Measurements from ENCODE around the gene TTC27. TPM values are rescaled to one million over a fixed set of nuclear protein-coding genes. Genes with fewer than 3 reads are reported as not detected.

TTC27 gene
- total RNA-seq, 1 experiment from 2014 or later, result 11.8 TPM

DNA sequence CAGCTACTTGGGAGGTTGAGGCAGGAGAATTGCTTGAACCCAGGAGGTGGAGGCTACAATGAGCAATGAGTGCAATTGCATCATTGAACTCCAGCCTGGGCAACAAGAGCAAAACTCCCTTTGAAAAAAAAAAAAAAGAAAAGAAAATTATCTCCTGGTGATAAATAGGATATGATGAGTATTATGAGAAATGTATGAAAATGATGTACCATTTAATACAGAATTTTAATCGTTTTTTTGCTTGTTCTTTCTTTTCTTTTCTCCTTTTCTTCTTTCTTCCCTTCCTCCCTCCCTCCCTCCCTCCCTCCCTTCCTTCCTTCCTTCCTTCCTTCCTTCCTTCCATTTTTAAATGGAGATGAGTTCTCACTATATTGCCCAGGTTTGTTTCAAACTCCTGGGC lies 40.4 kb downstream of the TTC27 start:
- DNase-seq (ENCODE audit: low spot score), result no peak

GRCh38 chr2:32671885-32672533 lies 44.2 kb downstream of the TTC27 start:
- DNase-seq (ENCODE audit: low spot score), result no peak

DNA sequence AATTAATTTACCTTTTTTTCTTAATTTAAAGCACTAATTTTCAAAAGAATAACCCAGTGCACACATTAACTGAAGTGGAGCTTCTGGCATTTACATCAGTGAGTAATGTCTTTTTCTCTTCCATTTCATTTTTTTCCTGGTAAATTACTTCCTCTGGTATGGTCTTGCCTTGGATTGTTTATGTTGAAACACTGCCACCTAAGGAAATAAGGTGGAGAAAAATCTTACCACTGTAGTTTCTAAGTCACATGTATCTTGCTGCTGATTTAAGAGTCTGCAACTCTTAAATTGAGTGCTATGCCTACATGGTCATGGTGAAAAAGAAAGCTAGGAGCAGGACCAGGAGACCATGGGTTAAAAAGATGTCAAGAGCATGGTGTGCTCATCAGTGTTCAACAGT lies 51.0 kb downstream of the TTC27 start:
- DNase-seq (ENCODE audit: low spot score), result peak; percentile 11

- DNase-seq (ENCODE audit: low spot score), result no peak
Observed at GRCh38 chr2:32680942-32681341, 53.1 kb downstream of the TTC27 start.

DNA sequence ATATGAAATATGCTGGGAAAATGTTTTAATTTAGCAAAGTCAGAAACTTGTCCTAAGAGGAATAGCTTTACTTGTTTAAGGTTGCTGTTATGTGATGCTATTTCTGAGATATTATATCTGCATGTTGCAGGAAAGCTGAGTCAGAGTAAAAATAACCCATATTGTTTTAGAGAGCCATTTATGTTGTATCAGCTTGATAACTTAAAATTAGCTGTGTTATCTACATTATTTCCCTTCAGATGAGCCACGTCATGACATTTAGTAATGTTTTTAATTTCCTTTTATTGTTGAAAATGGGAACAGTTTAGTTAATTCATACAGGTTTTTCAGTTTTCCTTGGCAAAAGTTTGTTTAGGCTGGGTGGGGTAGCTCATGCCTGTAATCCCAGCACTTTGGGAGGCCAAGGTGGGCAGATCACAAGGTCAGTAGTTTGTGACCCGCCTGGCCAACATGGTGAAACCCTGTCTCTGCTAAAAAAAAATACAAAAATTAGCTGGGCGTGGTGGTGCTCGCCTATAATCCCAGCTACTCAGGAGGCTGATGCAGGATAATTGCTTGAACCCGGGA lies 55.8 kb downstream of the TTC27 start:
- no peak for DNase-seq (ENCODE audit: low spot score)

DNA sequence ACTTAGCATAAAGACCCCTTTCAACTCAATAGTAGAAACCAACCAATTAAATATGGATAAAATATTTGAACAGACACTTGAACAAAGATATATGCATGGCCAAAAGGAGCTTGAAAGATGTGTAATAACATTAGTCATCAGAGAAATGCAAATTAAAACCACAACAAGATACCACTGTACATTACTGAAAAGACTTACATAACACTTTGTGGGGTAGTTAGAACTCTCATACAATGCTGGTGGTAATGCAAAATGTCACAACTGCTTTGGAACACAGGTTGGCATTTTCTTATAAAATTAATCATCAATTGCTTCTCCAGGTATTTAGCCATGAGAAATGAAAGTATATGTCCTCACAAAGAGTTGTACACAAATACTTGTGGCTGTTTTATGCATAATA lies 60.7 kb downstream of the TTC27 start:
- no peak for DNase-seq (ENCODE audit: low spot score)

GRCh38 chr2:32691678-32692077 lies 63.8 kb downstream of the TTC27 start:
- no peak for DNase-seq (ENCODE audit: low spot score)

DNA sequence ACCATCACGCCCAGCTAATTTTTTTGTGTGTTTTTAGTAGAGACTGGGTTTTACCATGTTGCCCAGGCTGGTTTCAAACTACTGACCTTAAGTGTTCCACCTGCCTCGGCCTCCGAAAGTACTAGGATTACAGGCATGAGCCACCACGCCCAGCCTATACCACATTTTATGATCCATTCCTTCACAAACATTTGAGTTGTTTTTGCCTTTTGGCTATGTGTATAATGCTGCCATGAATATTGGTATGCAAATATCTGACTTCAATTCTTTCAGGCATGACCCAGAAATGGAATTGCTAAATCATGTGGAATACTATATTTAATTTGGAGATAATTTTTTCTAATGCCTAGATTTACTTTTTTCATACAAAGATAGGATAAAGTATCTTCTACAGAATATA lies 68.6 kb downstream of the TTC27 start:
- DNase-seq (ENCODE audit: low spot score), result no peak

GRCh38 chr2:32697156-32697555 lies 69.3 kb downstream of the TTC27 start:
- no peak for DNase-seq (ENCODE audit: low spot score)

GRCh38 chr2:32699151-32699550 lies 71.3 kb downstream of the TTC27 start:
- no peak for DNase-seq (ENCODE audit: low spot score)

DNA sequence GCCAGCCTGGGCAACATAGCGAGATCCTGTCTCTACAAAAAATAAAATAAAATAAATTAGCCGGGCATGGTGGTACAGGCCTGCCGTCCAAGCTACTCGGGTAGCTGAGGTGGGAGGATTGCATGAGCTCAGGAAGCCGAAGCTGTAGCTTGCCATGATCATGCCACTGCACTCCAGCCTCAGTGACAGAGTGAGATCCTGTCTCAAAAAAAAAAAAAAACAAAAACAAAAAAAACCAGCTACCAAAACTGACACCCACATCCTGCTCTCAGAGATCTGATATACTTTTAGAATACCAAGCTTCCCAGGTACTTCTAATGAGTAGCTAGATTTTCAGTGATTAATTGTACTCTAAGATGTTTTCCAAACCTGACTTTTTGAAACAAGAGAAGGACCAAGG lies 74.0 kb downstream of the TTC27 start:
- DNase-seq (ENCODE audit: low spot score), result no peak

DNA sequence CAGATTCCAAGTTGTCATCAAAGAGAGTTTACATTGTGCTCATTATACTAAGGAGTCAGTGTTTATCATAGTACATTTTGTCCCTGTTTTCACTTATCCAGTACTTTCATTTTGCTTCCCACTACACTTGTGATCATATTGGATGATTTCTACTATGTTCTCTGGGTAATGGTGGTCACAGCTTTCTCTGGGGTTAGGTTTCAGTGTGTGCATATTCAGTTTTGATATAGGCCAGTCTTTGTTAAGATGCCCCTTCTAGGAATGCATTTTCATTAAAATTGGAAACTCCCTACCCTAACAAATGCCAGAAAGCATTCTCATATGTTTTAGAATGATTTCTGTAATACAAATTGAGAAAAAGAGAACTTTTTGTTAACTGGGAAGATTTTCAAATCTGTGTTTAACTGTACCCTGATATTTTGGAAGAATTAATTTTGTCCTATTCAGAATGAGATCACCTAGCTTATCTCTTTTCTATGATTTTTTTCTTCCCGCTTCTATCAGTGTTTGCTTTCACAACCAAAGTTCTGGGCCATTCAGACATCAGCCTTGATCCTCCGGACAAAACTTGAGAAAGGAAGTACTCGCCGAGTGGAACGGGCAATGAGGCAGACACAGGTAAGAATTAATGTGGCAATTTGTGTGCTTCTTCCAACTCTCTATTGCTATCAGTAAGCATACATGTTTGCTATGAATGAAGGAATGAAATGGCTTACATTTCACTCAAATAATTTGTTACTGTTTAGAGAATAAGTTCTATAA lies 74.6 kb downstream of the TTC27 start:
- DNase-seq (ENCODE audit: low spot score), result no peak

DNA sequence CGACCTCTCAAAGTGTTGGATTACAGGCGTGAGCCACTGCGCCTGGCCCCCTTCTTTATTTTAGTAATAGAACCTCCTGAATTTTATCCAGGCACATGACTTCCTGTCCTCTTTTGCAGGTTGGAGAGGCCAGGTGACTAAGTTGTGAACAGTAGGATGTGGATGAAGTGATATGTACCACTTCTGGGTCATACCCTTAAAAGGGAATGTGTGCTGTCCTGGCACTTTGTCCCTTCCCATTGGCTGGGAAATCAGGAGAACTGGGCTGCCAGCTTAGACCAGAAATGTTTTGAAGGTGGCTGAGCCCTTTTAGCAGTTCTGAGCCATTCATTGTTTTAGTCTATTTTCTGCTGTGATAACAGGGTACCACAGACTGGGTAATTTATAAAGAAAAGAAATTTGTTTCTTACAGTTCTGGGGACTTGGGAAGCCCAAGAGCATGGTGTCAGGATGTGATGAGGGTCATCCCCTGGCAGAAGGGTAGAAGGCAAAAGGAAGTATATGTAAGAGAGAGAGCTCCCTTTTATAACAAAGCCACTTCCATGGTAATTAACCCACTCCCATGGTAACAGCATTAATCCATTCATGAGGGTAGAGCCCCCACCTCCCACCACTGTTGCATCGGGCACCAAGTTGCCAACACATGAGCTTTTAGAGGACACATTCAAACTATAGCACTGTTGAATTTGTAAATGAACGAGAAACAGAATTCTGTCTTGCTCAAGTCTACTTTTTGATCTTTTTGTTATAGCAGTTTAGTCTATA lies 79.1 kb downstream of the TTC27 start:
- DNase-seq (ENCODE audit: low spot score), result no peak

DNA sequence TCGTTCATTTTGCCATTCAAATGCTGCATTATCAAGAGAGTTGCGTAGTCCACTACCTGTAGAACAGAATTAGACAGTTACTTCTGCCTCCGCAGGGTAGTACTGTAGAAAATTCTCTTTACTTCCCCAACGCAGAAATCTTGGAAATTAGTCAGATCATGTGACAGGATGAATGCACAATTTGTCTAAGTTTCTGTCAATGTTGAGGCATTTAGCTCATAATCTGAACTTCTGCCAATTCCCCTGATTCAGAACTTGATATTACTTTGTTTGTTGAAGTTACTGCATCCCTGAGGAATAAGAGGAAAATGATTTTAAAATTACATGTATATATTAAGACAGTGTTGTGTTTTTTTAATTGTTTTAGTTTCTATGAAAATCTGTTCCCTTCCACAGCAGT lies 83.4 kb downstream of the TTC27 start:
- no peak for DNase-seq (ENCODE audit: low spot score)

DNA sequence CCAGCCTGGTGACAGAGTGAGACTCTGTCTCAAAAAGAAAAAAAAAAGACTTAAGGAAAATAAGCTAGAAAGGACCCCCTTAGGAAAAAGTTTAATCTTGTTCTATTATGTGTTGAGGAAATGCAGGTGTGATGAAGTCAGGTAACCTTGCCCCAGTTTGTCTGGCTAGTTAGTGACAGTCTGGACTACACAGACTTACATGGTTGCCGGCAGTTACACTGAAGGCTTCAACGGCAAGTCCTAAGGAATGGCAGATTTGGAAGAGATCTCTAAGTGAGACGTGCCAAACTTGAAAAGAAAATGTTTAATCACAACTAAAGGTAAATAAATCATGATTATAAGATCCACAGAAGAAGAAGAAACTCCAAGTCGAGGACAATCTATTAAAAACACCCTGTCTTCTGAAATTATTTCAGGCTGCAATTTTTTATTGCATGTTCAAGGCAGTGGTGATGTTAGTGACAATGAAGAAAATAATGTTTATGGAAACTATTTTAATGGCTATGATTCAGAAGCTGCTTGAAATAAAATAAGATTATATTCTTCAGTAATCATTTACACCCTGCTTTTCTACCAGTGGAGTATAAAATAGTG lies 84.2 kb downstream of the TTC27 start:
- DNase-seq (ENCODE audit: low spot score), result no peak

GRCh38 chr2:32712870-32713269 lies 85.0 kb downstream of the TTC27 start:
- DNase-seq (ENCODE audit: low spot score), result no peak

GRCh38 chr2:32714521-32714920 lies 86.7 kb downstream of the TTC27 start:
- no peak for DNase-seq (ENCODE audit: low spot score)

DNA sequence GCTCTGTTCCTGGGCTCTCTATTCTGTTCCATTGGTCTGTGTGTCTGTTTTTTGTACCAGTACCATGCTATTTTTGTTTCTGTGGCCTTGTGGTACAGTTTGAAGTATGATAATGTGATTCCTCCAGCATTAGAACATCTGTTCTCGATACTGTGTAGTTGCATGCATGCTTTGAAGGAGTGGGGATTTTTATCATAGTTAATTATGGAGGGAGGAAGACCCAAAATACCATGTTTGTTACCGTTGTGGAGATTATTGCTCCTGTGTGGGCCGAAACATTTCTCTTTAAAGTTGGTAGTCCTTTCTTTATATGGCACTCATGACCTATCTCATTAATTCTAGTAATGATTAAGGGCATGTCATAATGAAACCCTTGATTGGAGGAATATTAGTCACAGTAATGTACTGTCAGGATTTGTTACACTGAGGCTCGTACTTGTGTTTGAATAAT lies 87.6 kb downstream of the TTC27 start:
- DNase-seq (ENCODE audit: low spot score), result no peak

DNA sequence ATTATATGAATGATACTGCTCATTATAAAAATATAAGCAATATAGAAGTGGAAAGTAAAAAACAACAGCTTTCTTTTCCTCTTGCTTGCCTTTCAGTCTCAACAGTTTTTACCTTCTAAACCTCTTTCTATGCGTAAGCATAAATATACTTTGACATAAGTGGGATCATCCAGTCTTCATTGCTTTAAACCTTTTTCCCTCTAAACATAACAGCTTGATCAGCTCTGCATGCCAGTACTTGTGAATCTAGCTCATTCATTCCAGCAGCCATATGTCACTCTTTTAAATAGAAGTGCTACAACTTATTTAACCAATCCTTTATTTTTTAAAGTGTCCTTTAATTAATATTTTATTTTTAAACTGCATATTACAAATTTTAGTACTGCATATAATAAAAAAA lies 88.1 kb downstream of the TTC27 start:
- no peak for DNase-seq (ENCODE audit: low spot score)

DNA sequence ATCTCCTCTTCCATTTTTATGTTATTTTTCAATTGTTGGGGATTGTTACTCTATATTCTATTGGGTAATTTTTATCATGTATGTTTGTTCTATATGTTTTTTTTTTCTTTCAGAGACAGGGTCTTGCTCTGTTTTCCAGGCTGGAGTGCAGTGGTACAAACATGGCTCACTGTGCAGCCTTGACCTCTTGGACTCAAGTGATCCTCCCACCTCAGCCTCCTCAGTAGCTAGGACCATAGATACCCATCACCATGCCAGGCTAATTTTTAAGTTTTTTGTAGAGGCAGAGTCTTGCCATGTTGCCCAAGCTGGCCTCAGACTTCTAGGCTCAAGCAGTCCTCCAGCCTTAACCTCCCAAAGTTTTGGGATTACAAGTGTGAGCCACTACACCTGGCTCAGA lies 88.7 kb downstream of the TTC27 start:
- DNase-seq (ENCODE audit: low spot score), result no peak

DNA sequence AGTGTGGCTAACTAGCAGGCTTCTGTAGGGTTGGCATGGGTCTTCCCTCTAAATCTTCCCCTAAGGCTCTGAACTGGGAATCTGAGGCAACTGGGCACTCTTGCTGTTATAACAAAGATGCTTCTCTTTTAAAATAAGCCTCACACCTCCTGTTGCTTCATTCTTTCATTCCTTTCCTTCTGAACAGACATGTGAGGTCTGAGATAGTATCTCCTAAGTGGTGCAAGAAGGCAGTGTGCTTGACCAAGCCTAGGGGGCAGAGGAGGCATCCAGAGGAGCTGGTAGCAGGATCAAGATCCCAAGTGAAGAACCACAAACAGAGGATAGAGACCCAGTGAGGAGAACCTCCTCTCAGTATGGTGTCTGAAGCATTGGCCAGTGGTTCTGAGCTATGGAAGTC lies 90.9 kb downstream of the TTC27 start:
- no peak for DNase-seq (ENCODE audit: low spot score)

DNA sequence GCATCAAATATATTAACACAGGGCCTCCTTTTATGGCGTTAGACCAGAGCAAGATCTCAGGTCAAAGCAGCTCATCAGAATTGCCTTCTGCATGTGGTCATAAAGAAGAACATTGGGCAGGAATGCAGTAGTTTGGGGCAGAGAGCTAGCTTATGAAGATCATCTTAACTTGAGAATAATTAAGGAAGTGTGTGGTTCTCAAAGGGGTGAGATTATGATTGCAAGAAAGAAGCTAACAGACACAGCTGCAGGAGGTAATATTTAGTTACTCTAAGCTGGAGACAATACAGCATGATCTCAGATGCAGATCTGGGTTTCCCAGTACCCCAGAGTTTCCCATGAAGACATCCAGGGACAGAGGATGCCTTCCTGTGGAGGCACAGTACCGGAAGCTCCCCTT lies 91.6 kb downstream of the TTC27 start:
- DNase-seq (ENCODE audit: low spot score), result no peak
